GM18505 (cell line): Measurements from ENCODE around the gene NFIA.
"Not testable (repeated sequence)": the region's sequence is repeated elsewhere in the genome, so short reads cannot be mapped to it uniquely, and the experiment has no call there.

Experiments
- ATAC-seq: cut with Tn5 transposase; IDR thresholded peaks from one replicate; pipeline ENCODE4 v1.9.1; 2021; ENCODE audit not compliant: unreplicated experiment
- POLR2A ChIP-seq: IDR thresholded peaks from 4 replicates; pipeline ENCODE4 v1.6.1; 2011; ENCODE audit warnings: borderline replicate concordance; ENCODE audit not compliant: insufficient read depth, insufficient read length; ENCODE audit errors: extremely low read depth

The NFIA gene

GRCh38 chr1:61125895-61126294 is 43.5 kb downstream of the NFIA start:
- ATAC-seq = no peak
- no peak for TF ChIP-seq POLR2A

DNA sequence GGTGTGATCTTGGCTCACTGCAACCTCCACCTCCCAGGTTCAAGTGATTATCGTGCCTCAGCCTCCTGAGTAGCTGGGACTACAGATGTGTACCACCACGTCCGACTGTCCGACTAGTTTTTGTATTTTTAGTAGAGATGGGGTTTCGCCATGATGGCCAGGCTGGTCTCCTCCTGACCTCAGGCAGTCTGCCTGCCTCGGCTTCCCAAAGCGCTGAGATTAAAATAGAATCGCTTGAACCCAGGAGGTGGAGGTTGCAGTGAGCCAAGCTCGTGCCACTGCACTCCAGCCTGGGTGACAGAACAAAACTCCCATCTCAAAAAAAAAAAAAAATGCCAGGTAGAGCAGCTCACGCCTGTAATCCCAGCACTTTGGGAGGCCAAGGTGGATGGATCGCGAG is 44.5 kb downstream of the NFIA start:
- ATAC-seq = not testable (repeated sequence)

DNA sequence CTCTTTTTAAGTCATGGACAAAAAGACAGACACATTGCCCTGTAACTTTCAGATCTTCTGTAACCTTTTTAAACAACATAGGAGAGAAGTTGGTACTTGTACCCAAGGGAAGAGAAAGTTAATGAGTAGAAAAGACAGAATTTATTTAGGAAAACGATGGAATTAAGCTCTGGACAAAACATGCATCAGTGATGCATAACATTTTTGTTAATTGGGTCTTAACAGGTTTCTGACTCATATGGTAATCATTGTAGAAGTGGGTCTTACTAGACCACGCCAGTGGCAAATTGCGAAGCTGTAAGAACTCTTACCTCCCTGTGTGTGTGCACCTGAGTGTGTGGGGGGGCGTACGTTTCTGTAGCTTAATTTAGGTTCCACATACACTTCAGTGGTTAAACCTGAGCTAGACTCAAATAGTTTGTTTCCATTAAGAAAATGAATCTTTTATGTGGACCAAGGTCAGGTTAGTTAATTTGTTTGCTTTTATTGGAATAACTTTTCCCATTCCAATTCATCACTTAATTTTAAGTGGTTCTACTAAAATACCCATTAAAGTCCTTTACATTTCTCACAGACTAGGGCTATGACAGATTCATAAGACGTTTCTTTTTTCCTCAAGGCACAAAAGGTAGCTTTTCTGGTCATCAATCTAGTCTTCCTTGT is 48.1 kb downstream of the NFIA start:
- ATAC-seq = no peak
- no peak for TF ChIP-seq POLR2A

DNA sequence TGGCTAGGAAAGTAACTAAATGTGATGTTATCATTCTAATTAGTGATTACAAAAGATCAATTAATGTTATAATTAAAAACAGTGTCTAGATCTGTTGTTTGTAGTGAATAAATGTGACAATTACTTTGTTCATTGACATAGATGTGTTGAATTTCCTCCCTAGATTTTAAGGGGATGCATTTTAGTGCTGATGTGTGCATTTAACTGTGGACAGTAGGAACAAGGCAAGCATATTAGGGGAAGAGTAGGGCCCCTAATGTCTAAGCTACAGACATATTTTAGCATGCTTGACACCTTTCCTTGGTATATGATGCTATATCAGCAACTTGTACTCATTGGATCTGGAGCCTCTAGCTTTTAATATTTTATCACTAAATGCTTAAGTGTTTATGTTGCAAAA is 48.9 kb downstream of the NFIA start:
- ATAC-seq = no peak
- no peak for TF ChIP-seq POLR2A

DNA sequence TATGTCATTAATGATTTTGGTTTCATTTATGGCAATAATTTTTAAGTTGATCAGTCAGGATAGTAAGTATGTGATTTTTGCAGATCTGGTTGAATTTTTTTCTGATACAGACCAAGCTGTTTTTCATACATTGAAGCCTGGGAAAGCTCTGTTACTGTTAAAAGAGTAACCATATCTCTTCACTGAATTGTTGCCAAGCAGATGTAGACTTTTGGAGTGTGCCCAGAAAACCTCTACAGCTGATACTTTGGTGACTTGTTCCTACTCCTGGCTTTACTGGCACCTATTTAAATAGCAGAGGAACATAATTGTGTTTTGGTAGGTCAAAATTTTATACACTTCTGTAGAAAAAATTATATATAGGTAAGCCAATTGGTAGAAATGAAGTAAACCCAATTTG is 49.4 kb downstream of the NFIA start:
- TF ChIP-seq POLR2A = no peak
- ATAC-seq = no peak

GRCh38 chr1:61132176-61132638 is 49.8 kb downstream of the NFIA start:
- no peak for ATAC-seq
- TF ChIP-seq POLR2A = no peak

DNA sequence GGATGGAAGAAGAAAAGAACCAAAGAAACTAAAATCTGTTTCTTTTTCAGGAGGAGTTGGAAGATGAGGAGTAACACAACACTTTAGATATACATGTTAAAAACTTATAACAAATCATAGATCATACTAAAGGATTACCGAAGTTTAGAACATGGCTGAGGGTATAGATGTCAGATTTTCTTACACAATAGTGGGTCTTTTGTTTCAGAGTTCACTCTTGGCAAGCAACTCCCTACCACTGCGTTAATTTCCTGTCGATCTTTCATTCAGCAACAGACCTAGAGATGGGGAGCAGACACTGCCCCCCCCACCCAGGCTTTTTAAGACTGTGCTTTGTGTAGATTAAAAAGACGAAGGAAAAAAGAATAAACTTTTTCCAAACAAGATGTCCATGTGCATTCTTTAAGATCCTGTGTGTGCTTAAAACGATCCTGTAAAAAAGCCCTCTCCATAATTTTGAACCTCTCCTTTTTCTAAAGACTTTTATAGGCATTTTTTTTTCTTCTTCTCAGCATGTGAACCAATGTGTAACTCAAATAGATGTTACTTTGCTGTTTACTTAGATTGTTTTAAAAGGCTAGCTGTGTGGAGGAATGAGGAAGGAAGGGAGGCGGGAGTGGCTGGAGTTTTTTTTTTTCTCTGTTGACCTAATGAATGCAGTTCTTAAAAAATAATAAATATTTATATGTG is 50.4 kb downstream of the NFIA start:
- no peak for ATAC-seq
- TF ChIP-seq POLR2A = no peak

- no peak for TF ChIP-seq POLR2A
- ATAC-seq = no peak
Measured at GRCh38 chr1:61133335-61134019, 51.1 kb downstream of the NFIA start.

DNA sequence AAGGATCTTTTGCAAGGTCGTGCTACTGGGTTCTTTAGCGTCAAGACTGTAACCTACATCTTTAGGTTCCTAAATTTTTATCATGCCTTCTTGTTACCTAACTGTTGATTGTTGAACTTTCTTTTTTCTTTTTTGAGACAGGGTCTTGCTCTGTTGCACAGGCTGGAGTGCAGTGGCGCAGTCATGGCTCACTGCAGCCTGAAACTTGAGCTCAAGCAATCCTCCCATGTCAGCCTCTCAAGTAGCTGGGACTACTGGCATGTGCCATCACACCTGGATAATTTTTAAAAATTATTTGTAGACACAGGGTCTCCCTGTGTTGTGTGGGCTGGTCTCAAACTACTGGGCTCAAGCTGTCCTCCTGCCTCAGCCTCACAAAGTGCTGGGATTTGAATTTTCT is 52.9 kb downstream of the NFIA start:
- no peak for TF ChIP-seq POLR2A
- no peak for ATAC-seq

GRCh38 chr1:61138305-61138704 is 55.9 kb downstream of the NFIA start:
- no peak for ATAC-seq
- no peak for TF ChIP-seq POLR2A

- no peak for ATAC-seq
- TF ChIP-seq POLR2A = no peak
Measured at GRCh38 chr1:61138921-61139774, 56.8 kb downstream of the NFIA start.

DNA sequence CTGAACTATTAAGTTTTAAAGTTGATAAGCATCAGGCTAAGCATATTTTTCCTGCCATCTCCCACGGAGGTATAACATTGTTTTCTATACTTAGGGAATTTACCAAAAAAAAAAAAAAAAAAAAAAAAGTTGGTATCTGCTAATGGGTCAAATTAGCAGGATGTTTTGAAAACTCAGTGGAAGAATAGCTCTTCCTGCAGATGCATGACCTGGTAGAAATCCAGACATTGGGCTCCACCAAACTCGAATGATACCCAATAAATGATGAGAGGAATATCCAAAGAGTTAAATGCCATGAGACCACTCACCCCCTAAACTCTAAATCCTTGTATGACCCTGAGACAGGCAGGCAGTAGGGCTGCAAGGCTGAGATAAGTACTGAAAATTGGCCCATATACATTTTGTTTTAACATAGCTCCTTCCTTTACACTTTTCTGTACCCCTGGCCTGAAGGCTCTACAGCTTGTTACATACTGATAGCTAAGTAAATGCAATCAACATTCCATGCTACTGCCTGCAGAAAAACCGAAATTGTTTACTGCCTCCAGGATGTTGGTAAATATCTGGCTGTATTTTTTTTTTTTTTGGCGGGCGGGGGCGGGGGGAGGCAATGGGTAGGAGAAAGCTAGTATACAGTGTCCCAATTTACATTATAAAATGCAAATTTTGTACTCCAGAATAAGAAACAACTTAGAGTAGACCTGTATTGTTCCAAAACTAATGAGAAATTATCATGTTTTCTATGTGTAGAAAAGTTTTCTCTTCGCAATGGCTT is 57.6 kb downstream of the NFIA start:
- no peak for ATAC-seq
- TF ChIP-seq POLR2A = no peak
